ENCODE measurements around the gene YWHAG. TPM values are rescaled to one million over a fixed set of nuclear protein-coding genes. Genes with fewer than 3 reads are reported as not detected.
"Not testable (repeated sequence)": the region's sequence is repeated elsewhere in the genome, so short reads cannot be mapped to it uniquely, and the experiment has no call there.

Gene YWHAG
- total RNA-seq, 2 donors from 2014 or later: 49.1 to 80.2 TPM

DNA sequence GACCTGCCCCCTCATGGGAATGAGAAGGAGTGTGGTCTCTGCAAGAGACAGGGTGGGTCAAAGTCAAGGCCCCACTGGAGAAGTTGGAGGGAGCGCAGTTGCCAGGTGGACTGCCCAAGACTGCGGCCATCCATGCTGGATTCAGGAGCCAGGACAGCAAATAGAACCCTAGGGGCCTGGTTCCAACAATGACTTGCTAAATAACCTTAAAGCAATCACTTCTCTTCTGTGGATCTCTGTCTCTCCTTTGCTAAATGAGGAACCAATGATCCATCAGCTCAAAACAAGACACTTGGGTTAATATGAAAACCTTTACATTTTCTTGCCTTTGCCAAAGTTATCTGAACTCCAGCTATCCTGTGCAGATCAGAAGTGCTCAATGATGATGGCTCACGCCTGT lies 12.6 kb upstream of the YWHAG start:
- WGBS: 93% methylated on average over 3 of the region's 3 CpGs
- no peak overlapping the region for H3K27ac ChIP-seq

GRCh38 chr7:76369018-76369417 lies 10.2 kb upstream of the YWHAG start:
- TF ChIP-seq POLR2A (IDR thresholded peaks at IDR 0.05): no peak
- no peak for TF ChIP-seq CTCF (IDR thresholded peaks at IDR 0.05)
- no peak for TF ChIP-seq POLR2AphosphoS5 (IDR thresholded peaks at IDR 0.05)
- intact Hi-C loops (cut with DNase I): no loop called here
- DNase-seq (ENCODE audit: low spot score): no peak
- Histone ChIP-seq H3K9me3 (no peaks in the 10 kb centered on the region), H3K36me3 (no peaks in the 10 kb centered on the region), H3K27me3 (replicated peaks; ENCODE audit: insufficient read depth) (no peaks in the 10 kb centered on the region), H3K27ac (no peak overlapping the region), H3K4me1 (replicated peaks) (no peaks in the 10 kb centered on the region), H3K4me3 (no peak overlapping the region)
- 84% methylated on average over 6 of the region's 6 CpGs for WGBS

More for the DNA sequence above, 12.6 kb upstream of the YWHAG start:
- H3K27me3 ChIP-seq (replicated peaks; ENCODE audit: insufficient read depth): no peaks in the 10 kb centered on the region
- intact Hi-C loops (cut with DNase I): no loop called here
- no peak overlapping the region for H3K4me3 ChIP-seq
- DNase-seq (ENCODE audit: low spot score): no peak
- H3K4me1 ChIP-seq (replicated peaks): no peaks in the 10 kb centered on the region
- no peaks in the 10 kb centered on the region for H3K36me3 ChIP-seq
- no peak for TF ChIP-seq CTCF (IDR thresholded peaks at IDR 0.05)
- TF ChIP-seq POLR2AphosphoS5 (IDR thresholded peaks at IDR 0.05): no peak
- no peak for TF ChIP-seq POLR2A (IDR thresholded peaks at IDR 0.05)
- no peaks in the 10 kb centered on the region for H3K9me3 ChIP-seq

DNA sequence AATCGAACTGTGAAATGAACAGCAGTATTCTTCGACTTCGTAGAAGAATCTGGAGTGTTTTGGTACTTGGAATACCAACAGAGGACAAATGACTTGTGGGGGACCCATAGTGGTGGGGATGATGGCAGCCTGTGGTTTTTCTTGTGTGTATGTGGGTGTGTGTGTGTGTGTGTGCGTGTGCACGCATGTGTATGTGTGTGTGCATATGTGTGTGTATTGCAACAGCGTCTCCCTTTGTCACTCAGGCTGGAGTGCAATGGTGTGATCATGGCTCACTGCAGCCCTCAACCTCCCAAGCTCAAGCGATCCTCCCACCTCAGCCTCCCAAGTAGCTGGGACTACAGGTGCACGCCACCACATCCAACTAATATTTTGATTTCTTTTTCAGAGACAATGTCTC lies 9.4 kb upstream of the YWHAG start:
- intact Hi-C loops (cut with DNase I): no loop called here
- TF ChIP-seq CTCF (IDR thresholded peaks at IDR 0.05) (no peak), POLR2AphosphoS5 (IDR thresholded peaks at IDR 0.05) (no peak), POLR2A (IDR thresholded peaks at IDR 0.05) (no peak)

GRCh38 chr7:76364198-76364584 lies 5.4 kb upstream of the YWHAG start:
- Histone ChIP-seq H3K36me3 (no peaks in the 10 kb centered on the region), H3K9me3 (no peaks in the 10 kb centered on the region), H3K4me1 (replicated peaks) (no peaks in the 10 kb centered on the region), H3K4me3 (no peak overlapping the region), H3K27me3 (replicated peaks; ENCODE audit: insufficient read depth) (no peaks in the 10 kb centered on the region), H3K27ac (peak overlapping the region; percentile 56 to 71)
- TF ChIP-seq CTCF (IDR thresholded peaks at IDR 0.05) (no peak), POLR2A (IDR thresholded peaks at IDR 0.05) (no peak), POLR2AphosphoS5 (IDR thresholded peaks at IDR 0.05) (no peak)
- no peak for DNase-seq (ENCODE audit: low spot score)
- WGBS: 59% methylated on average over 4 of the region's 4 CpGs
- intact Hi-C loops (cut with DNase I): no loop called here

More for the DNA sequence above, 9.4 kb upstream of the YWHAG start:
- Histone ChIP-seq H3K9me3 (no peaks in the 10 kb centered on the region), H3K36me3 (no peaks in the 10 kb centered on the region), H3K27me3 (replicated peaks; ENCODE audit: insufficient read depth) (no peaks in the 10 kb centered on the region), H3K4me1 (replicated peaks) (no peaks in the 10 kb centered on the region), H3K27ac (no peak overlapping the region), H3K4me3 (no peak overlapping the region)
- DNase-seq (ENCODE audit: low spot score): no peak
- WGBS: 95% methylated on average over 8 of the region's 8 CpGs

DNA sequence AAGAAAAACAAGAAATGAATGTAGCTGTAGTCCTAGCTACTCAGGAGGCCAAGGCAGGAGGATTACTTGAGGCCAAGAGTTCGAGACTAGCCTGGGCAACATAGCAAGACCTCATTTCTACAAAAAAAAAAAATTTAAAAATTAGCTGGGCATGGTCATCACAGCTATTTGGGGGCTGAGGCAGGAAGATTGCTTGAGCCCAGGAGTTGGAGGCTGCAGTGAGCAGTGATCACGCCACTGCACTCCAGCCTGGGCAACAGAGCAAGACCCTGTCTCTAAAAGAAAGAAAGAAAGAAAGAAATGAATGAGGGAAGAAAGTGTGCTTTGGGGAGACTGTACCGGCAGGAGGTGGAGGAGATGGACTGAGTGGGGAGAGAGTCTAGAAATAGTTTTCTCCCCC lies 5.0 kb upstream of the YWHAG start:
- H3K27ac ChIP-seq; H3K27me3 ChIP-seq (replicated peaks; ENCODE audit: insufficient read depth); DNase-seq (ENCODE audit: low spot score); H3K4me3 ChIP-seq; H3K9me3 ChIP-seq; intact Hi-C loops (cut with DNase I); H3K36me3 ChIP-seq; H3K4me1 ChIP-seq (replicated peaks): not testable (repeated sequence)
- 92% methylated on average over 3 of the region's 3 CpGs for WGBS

Data from prostate gland (tissue), 2 donors.